Measurements from ENCODE around the gene HHAT. TPM values are rescaled to one million over a fixed set of nuclear protein-coding genes. Genes with fewer than 3 reads are reported as not detected.
A peak's percentile ranks its signal among the peaks of the same experiment; 100 is the strongest.

HHAT gene
- total RNA-seq, 1 donor from 2014 or later = 2.9 TPM

DNA sequence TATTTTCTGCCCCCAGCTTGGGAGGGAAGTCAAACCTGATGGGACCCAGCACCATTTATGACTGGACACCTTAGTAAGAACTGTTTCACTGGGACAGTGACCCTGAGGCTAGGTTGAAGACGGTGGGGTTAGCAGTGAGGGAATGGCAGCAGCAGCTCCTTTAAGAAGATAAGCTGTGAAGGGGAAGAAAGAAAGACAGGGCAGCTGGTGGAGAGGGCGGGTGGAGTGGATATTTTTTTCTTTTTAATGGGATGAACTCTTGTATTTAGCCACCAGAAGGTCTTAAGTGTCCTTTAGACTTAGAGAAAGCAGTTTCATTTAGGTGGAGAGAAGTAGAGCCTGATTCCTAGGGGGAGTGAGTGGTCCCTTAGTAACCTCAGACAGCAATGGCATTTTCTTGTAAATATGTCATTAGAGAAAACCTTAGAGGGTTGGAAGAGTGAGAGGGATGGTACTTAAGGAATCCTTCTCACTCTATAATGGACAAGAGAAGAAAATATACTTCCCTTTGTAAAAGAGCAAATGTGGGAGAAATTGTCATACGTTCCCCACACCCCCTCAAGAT, 187.5 kb downstream of the HHAT start:
- Histone ChIP-seq H3K27me3 (ENCODE audit: control insufficient read depth, insufficient read depth, low read length) (no peaks in the 10 kb centered on the region), H3K4me3 (ENCODE audit: low read depth, low read length) (no peak overlapping the region), H3K36me3 (ENCODE audit: control insufficient read depth, insufficient read depth, low read length) (no peaks in the 10 kb centered on the region)
- DNase-seq (ENCODE audit: low read depth) = no peak
- FAIRE-seq = no peak
- no peak for TF ChIP-seq CTCF (IDR thresholded peaks at IDR 0.05; ENCODE audit: insufficient read depth, low read length, severe bottlenecking)

- no peak for DNase-seq (ENCODE audit: low read depth)
- Histone ChIP-seq H3K36me3 (ENCODE audit: control insufficient read depth, insufficient read depth, low read length) (no peaks in the 10 kb centered on the region), H3K4me3 (ENCODE audit: low read depth, low read length) (no peak overlapping the region), H3K27me3 (ENCODE audit: control insufficient read depth, insufficient read depth, low read length) (no peaks in the 10 kb centered on the region)
- FAIRE-seq = no peak
- TF ChIP-seq CTCF (IDR thresholded peaks at IDR 0.05; ENCODE audit: insufficient read depth, low read length, severe bottlenecking) = no peak
Measured at GRCh38 chr1:210516697-210517459, 188.2 kb downstream of the HHAT start.

- FAIRE-seq (no peak), DNase-seq (ENCODE audit: low read depth) (no peak)
- no peak for TF ChIP-seq CTCF (IDR thresholded peaks at IDR 0.05; ENCODE audit: insufficient read depth, low read length, severe bottlenecking)
- H3K27me3 ChIP-seq (ENCODE audit: control insufficient read depth, insufficient read depth, low read length) = no peaks in the 10 kb centered on the region
- no peaks in the 10 kb centered on the region for H3K36me3 ChIP-seq (ENCODE audit: control insufficient read depth, insufficient read depth, low read length)
- no peak overlapping the region for H3K4me3 ChIP-seq (ENCODE audit: low read depth, low read length)
Measured at GRCh38 chr1:210523830-210524229, 195.1 kb downstream of the HHAT start.

- H3K4me3 ChIP-seq (ENCODE audit: low read depth, low read length) = no peak overlapping the region
- no peaks in the 10 kb centered on the region for H3K27me3 ChIP-seq (ENCODE audit: control insufficient read depth, insufficient read depth, low read length)
- no peaks in the 10 kb centered on the region for H3K36me3 ChIP-seq (ENCODE audit: control insufficient read depth, insufficient read depth, low read length)
- TF ChIP-seq CTCF (IDR thresholded peaks at IDR 0.05; ENCODE audit: insufficient read depth, low read length, severe bottlenecking) = no peak
- peak; percentile 55 for FAIRE-seq
- no peak for DNase-seq (ENCODE audit: low read depth)
Measured at GRCh38 chr1:210525716-210526454, 197.2 kb downstream of the HHAT start.

- Histone ChIP-seq H3K4me3 (ENCODE audit: low read depth, low read length) (no peak overlapping the region), H3K36me3 (ENCODE audit: control insufficient read depth, insufficient read depth, low read length) (no peaks in the 10 kb centered on the region), H3K27me3 (ENCODE audit: control insufficient read depth, insufficient read depth, low read length) (no peaks in the 10 kb centered on the region)
- no peak for DNase-seq (ENCODE audit: low read depth)
- TF ChIP-seq CTCF (IDR thresholded peaks at IDR 0.05; ENCODE audit: insufficient read depth, low read length, severe bottlenecking) = no peak
- peak; percentile 28 for FAIRE-seq
Measured at GRCh38 chr1:210527091-210527490, 198.4 kb downstream of the HHAT start.

Measured in bronchial epithelial cell (primary cell).